C1 segment of cervical spinal cord (tissue), 14 donors: ENCODE data around the gene CFAP52.
A peak's percentile ranks its signal among the peaks of the same experiment; 100 is the strongest.
"Not testable (repeated sequence)": the region's sequence is repeated elsewhere in the genome, so short reads cannot be mapped to it uniquely, and the experiment has no call there.

ENCODE experiments used
- DNase-seq, 14 donors: peaks; one replicate each; lab custom pipeline; 2025; lab: John Stamatoyannopoulos, UW

Gene CFAP52

DNA sequence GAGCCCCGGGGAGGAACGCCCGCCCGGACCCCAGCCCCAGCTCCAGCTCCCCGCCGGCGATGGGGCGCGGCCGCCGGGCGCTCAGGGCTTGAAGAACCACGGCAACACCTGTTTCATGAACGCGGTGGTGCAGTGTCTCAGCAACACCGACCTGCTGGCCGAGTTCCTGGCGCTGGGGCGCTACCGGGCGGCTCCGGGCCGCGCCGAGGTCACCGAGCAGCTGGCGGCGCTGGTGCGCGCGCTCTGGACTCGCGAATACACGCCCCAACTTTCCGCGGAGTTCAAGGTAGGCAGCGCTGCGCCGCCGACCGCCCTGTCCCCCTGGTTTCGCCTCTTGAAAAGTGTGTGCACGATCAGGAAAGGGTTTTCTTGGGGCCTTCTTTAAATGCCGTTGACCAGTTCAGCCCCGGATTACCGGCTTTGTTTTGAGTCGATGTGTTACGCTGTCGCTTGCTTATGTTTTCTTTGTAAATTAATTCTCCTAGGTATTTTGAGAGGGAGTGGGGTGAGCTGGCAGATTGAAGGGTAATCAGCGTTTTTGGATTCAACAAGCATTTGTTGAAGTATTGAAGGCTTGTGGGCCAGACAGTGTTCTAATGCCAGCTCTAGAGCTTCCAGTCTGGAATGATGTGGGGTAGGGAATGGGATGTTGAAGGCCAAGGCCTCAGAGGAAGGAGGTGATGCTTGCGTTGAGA is 69.6 kb downstream of the CFAP52 start:
- DNase-seq: peak in 1 of 14 donors; percentile 3

DNA sequence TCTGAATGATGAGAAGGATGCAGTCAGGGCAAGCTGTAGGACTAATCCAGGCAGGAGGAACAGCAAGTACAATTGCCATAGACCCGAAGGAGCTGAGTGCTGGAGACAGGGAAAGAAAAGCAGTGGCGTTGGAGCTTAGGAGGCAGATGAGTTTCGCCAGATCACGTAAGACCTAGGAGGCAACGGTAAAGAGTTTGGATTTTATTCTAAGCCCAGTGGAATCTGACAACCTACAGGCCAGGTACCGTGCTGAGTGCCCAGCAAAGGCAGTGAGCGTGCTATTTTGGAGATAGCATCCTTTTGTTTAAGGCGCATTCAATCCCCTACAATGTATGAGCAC is 70.1 kb downstream of the CFAP52 start:
- no peak for DNase-seq

DNA sequence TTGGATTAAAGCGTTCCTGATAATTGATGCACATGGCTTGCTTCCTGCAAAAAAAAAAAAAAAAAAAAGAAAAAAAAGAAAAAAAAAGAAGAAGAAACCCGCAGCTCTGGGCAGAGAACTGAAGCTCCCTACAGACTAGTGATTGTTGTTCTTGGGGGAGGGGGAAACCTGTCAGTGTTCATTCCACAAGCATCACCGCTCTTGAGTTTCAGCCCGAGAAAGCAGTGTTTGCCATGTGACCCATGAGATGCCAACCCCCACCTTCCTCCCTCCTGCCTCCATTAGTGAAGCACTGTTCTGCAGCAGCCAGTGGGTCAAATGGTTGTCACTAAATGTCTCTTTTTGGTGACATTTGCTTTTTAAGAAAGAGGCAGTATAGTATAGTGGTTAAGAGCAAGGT is 70.6 kb downstream of the CFAP52 start:
- DNase-seq: no peak

DNA sequence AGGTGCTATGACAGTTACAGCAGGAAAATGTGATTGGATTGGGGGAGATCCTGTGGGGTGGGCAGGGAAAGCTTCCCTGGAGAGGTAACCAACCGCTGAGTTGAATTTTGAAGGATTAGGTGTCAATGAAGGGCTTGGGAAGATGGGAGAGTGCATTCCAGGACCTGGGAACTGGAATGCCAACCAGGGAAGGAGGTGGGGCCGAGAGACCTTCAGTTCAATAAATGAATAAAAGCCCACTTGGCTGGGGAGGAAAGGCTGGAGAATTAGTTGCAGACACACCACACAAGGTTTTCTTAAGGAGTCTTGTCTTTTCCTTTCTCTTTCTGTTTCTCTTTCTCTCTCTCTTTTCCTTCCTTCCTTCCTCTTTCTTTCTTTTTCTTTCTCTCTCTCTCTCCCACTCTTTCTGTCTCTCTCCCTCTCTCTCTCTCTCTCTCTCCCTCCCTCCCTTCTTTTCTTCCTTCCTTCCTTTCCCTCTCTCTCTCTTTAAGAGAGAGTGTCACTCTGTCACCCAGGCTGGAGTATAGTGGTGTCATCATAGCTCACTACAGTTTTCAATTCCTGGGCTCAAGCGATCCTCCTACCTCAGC is 72.2 kb downstream of the CFAP52 start:
- no peak for DNase-seq

- no peak for DNase-seq
These were observed 82.3 kb downstream of the CFAP52 start for GRCh38 chr17:9658593-9659211.

- no peak for DNase-seq
These were observed 84.6 kb downstream of the CFAP52 start for GRCh38 chr17:9661027-9661426.

DNA sequence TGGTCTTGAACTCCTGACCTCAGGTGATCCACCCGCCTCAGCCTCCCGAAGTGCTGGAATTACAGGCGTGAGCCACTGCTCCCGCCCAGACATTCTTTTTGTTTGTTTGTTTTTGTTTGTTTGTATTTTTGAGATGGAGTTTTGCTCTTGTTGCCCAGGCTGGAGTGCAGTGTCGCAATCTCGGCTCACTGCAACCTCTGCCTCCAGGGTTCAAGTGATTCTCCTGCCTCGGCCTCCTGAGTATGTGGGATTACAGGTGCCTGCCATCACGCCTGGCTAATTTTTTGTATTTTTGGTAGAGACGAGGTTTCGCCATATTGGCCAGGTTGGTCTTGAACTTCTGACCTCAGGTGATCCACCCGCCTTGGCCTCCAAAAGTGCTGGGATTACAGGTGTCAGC is 87.1 kb downstream of the CFAP52 start:
- DNase-seq: not testable (repeated sequence)

- no peak for DNase-seq
These were observed 90.1 kb downstream of the CFAP52 start for GRCh38 chr17:9666461-9667050.

GRCh38 chr17:9668517-9668916 is 92.1 kb downstream of the CFAP52 start:
- DNase-seq: no peak

DNA sequence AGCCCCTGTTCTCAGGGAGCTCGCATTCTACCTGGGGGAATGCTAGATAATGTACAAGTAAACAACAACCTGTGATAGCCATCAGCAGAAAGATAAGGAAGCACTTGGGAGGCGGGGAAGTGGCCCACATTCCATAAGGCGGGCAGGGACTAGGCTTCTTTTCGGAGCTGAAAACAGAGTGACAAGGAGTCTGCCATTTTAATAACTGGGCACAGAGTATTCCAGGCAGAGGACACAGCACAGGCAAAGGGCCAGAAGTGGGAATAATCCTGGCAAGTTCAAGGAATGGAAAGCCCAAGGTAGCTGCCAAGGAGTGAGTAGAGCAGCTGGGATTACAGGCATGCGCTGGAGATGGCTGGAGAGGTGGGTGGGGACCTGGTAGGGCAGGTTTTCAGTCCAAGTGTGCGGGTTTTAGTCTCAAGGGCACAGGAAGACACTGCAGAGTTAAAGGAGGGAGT is 93.1 kb downstream of the CFAP52 start:
- no peak for DNase-seq

DNA sequence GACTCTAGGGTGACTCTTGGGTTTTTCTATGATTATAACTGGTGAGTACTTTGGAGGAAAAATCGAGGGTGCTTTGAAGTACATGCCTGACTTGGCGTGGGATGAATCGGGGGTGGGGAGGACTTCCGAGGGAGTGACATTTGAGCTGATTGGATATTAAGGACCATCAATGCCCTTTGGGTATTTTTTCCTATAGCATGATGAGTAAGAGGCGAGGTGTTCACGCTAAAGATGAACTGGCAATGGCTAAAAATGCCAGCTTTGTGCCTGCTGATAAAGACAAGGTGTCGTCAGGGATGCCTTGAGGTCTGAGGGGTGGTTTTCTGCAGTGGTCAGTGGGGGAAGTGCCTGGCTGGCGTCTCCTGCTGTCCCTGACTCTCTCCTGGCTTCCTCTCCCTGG is 94.2 kb downstream of the CFAP52 start:
- no peak for DNase-seq

DNA sequence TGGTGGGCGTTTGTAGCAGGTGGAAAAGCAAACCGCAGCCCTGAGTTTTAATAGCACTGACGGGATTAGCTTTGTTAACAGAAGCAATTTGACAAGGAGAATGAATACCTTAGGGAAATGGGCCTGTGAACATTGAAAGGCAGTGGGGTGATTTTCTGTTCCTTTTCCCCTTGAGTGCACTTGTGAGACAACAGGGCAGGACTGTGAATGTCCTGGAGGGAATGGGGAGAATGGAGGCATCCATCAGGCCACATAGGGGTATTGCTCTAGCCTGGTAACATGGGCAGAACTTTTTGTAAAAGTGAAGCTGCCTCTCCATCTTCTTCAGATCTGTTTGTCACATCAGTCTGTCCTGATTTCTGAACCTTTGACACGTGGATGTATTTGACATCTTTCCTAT is 95.1 kb downstream of the CFAP52 start:
- no peak for DNase-seq

DNA sequence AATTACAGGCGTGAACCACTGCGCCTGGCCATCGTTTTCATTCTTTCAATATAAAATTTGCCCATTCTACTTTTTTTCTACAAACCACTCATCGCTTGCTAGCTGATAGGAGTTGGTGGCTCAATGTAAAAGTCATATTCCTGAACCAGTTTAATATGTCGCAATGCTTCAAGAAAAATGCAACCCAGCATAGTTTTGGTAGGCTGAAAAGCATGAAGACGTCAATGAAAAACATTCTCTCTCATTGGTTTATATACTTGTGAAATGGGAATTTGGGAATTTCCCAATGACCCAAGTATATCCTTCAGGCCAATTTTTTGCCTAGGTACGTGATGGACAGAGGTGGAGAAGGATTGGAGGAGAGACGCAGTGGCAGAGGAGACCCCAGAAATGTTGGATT is 95.8 kb downstream of the CFAP52 start:
- no peak for DNase-seq

DNA sequence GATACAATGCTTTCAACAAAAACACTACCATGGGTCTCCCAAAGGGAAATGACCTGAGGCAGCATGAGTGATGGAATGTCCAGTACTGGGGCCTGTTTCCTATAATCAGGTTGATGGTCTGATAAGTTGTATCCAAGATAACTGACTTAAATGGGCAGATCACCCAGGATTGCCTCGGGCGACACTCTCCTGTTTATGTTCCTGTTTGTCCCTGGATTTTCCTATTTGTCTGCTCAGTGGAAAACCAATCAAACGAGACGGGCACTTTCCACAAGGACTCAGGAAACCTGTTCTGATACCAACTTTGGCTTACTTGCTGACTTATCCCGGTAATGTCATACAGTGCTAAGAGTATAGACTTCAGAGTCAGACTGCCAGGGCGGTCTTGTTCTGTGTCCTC is 96.2 kb downstream of the CFAP52 start:
- no peak for DNase-seq

GRCh38 chr17:9676084-9676483 is 99.6 kb downstream of the CFAP52 start:
- no peak for DNase-seq

DNA sequence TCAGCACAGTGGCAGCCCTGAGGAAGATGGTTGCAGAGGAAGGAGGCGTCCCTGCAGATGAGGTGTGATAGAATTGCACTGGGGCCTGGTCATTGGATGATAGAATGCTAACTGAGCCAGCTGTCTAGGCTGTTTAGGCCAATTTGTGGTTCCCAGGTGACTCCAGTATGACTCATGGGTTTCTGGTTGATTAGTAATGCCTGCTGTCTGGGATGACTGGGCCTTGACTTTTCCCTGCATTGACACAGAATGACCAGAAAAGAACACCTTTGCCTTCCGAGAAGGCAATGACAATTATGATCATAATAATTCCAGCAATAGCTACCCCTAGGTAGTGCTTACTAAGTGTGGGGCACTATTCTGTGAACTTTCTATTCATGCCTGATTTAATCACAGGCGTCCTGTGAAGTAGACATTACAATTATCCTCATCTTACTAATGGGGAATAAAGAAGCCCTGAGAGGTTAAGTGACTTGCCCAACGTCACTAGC is 100.4 kb downstream of the CFAP52 start:
- DNase-seq: no peak

DNA sequence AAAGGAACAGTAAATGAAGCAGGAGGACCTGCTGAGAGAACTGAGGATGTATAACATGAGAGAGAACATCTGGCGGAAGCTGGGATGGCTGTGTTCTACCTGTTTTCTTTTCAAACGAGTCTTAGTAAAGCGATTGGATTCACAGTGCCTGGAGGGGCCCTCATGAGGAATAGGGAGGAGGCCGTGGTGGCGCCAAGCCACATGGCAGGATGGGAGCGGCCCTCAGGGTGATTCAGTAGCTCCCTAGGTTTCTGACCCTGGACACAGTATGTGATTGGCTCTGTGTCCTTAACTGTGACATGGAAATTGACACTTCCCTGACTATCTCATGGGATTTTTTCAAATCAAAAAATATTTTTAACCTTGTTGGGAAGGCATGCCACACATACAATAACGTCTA is 101.0 kb downstream of the CFAP52 start:
- DNase-seq: no peak

- DNase-seq: no peak
These were observed 101.5 kb downstream of the CFAP52 start for GRCh38 chr17:9677896-9678295.

DNA sequence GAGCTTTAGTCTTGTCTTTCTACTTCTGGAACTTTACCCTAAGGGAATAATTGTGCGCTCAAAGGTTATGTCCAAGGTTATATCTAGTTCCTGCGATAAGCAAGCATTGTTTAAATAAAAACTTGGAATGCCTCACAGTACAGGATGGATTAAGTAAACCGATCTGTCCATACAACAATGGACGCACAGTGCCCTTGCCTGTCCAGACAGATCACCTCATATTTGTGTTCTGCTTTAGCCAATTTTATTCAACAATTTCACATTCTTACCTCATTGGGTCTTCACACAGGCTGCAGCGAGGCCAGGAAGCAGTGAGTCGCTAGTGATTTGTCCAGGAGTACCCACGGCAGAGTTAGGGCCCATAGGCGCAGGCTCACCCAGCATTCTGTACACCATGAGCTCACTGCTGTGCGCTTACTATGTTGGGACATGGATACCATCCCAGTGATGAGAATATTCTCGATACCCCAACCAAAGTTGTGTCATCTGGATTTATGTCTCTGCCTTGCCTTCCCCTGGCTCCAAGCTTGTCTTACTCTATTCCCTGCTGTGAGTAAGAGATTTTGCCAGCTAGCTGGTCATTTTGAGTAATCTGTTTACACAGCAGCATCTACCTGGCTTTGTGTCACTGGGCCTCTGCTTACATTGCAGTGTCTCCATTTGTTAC is 108.6 kb downstream of the CFAP52 start:
- no peak for DNase-seq
